ENCODE measurements around the gene SLC25A21. TPM values are rescaled to one million over a fixed set of nuclear protein-coding genes. Genes with fewer than 3 reads are reported as not detected.

Gene SLC25A21
- total RNA-seq, 1 donor from 2014 or later: 2.3 TPM

DNA sequence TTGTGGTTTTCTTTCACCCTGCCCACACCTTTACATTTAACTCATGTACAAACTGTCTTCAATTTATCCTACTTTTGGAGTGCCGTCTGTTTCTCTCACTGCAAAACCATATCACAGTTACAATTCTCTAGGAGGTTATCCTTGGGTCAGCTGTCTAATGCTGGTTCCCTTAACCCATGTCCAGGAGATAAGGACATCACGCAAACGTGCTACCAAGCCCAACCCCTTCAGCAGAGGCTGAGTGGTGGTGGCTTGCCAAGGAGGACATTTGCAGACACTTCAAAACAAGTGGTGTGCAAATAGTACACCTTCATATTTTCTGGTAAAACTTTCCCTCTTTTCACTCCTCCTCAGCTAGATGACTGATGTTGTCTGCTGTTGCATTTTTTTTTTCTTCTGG lies 342.9 kb downstream of the SLC25A21 start:
- H3K36me3 Mint-ChIP-seq: no peaks in the 10 kb centered on the region
- peaks cover 9% of the 10 kb centered on the region for H3K4me1 Mint-ChIP-seq
- peaks cover 40% of the 10 kb centered on the region for H3K27me3 Mint-ChIP-seq (ENCODE audit: low read depth)
- TF ChIP-seq, protein P1, sequence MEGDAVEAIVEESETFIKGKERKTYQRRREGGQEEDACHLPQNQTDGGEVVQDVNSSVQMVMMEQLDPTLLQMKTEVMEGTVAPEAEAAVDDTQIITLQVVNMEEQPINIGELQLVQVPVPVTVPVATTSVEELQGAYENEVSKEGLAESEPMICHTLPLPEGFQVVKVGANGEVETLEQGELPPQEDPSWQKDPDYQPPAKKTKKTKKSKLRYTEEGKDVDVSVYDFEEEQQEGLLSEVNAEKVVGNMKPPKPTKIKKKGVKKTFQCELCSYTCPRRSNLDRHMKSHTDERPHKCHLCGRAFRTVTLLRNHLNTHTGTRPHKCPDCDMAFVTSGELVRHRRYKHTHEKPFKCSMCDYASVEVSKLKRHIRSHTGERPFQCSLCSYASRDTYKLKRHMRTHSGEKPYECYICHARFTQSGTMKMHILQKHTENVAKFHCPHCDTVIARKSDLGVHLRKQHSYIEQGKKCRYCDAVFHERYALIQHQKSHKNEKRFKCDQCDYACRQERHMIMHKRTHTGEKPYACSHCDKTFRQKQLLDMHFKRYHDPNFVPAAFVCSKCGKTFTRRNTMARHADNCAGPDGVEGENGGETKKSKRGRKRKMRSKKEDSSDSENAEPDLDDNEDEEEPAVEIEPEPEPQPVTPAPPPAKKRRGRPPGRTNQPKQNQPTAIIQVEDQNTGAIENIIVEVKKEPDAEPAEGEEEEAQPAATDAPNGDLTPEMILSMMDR (IDR thresholded peaks at IDR 0.05; ENCODE audit: unreplicated experiment): no peak
- no peak overlapping the region for H3K27ac Mint-ChIP-seq
- H3K4me3 Mint-ChIP-seq: no peak overlapping the region
- no peak for DNase-seq (ENCODE audit: low spot score in 2 of 2, unreplicated experiment in 2 of 2)
- H3K9me3 Mint-ChIP-seq: no peaks in the 10 kb centered on the region

DNA sequence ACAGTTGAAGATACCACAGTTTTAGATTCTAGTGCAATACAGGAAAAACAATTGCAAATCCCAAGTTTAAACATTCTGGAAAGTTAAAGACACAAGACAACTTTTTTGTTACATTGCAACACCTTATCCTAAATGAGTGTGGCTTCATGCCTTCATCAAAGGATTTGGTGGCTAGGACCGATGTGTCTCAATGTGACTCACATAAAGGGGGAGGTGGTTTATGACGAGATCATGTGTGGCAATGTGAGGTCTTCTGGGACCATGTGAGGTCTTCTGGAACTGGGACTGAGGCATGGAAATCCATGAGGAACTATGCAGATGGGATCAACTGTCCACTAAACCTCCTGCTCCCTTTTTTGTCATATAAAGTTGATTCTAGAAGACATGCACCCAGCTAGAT lies 344.5 kb downstream of the SLC25A21 start:
- no peak overlapping the region for H3K27ac Mint-ChIP-seq
- no peak overlapping the region for H3K4me3 Mint-ChIP-seq
- no peaks in the 10 kb centered on the region for H3K9me3 Mint-ChIP-seq
- peaks cover 9% of the 10 kb centered on the region for H3K4me1 Mint-ChIP-seq
- no peaks in the 10 kb centered on the region for H3K36me3 Mint-ChIP-seq
- TF ChIP-seq, protein P1 (IDR thresholded peaks at IDR 0.05; ENCODE audit: unreplicated experiment): no peak
- H3K27me3 Mint-ChIP-seq (ENCODE audit: low read depth): peaks cover 31% of the 10 kb centered on the region
- DNase-seq (ENCODE audit: low spot score in 2 of 2, unreplicated experiment in 2 of 2): no peak

DNA sequence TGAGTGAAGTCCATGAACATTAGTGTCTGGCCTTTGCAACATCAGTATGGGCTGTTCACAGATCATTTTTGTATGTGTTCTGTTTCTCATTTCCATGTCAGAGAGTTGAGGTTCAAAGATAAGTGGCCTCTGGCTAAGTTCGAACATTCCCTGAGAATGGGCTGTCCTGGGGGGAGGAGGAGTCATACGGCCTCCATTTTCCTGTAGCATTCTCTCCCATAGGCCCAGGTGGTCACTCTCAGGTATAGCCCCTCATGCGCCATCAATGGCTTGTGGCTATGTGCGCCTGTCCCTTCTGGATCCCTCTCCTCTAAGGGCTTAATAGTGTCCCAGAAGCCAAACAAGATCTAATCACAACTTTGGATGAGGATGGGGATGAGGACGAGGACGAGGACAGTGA lies 345.8 kb downstream of the SLC25A21 start:
- Mint-ChIP-seq H3K27ac (no peak overlapping the region), H3K27me3 (ENCODE audit: low read depth) (peaks cover 28% of the 10 kb centered on the region), H3K9me3 (no peaks in the 10 kb centered on the region), H3K4me3 (no peak overlapping the region), H3K36me3 (no peaks in the 10 kb centered on the region), H3K4me1 (peaks cover 16% of the 10 kb centered on the region)
- TF ChIP-seq, protein P1 (IDR thresholded peaks at IDR 0.05; ENCODE audit: unreplicated experiment): no peak
- DNase-seq (ENCODE audit: low spot score in 2 of 2, unreplicated experiment in 2 of 2): no peak

DNA sequence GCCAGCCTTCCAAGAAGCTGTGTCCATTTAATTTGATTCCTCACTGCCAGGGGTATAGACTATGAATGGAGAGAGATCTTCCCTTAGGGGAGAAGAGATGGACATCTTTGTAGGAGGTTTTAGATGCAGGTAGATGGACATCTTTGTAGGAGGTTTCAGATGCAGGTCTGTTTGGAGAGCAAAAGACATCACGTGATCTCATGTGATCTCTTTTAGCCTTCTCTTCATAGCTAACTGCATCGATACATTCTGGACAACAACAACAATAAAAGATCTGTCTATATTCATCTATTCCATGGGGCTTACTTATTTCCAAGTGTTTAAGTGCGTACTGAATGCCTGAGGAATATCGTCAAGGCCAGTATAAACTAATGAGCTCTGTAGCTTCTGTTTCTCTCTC lies 347.6 kb downstream of the SLC25A21 start:
- Mint-ChIP-seq H3K27me3 (ENCODE audit: low read depth) (peaks cover 28% of the 10 kb centered on the region), H3K4me1 (peaks cover 16% of the 10 kb centered on the region), H3K9me3 (no peaks in the 10 kb centered on the region), H3K4me3 (no peak overlapping the region), H3K27ac (no peak overlapping the region), H3K36me3 (no peaks in the 10 kb centered on the region)
- TF ChIP-seq, protein P1 (IDR thresholded peaks at IDR 0.05; ENCODE audit: unreplicated experiment): no peak
- no peak for DNase-seq (ENCODE audit: low spot score in 2 of 2, unreplicated experiment in 2 of 2)

DNA sequence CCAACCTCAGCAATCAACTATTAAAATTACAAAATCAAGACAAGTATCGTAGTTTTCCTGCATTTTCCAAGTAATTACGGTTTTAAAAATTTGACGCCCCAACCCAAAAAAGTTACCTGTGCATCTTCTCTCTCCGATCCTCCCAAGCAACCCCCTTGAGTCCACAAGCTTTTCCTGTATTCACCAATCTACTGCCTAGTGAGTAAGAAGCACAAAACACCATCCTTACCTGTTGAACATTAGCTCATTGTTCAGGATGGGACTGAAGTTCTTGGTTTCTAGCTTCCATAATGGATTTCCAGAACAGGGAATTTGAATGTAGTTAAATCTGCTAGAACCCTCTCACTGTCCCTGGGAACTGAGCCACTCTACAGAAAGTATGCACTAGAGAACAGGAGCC lies 348.8 kb downstream of the SLC25A21 start:
- TF ChIP-seq, protein P1 (IDR thresholded peaks at IDR 0.05; ENCODE audit: unreplicated experiment): no peak
- DNase-seq (ENCODE audit: low spot score in 2 of 2, unreplicated experiment in 2 of 2): no peak
- H3K36me3 Mint-ChIP-seq: no peaks in the 10 kb centered on the region
- no peak overlapping the region for H3K4me3 Mint-ChIP-seq
- H3K27me3 Mint-ChIP-seq (ENCODE audit: low read depth): peaks cover 18% of the 10 kb centered on the region
- H3K9me3 Mint-ChIP-seq: no peaks in the 10 kb centered on the region
- peaks cover 14% of the 10 kb centered on the region for H3K4me1 Mint-ChIP-seq
- no peak overlapping the region for H3K27ac Mint-ChIP-seq

DNA sequence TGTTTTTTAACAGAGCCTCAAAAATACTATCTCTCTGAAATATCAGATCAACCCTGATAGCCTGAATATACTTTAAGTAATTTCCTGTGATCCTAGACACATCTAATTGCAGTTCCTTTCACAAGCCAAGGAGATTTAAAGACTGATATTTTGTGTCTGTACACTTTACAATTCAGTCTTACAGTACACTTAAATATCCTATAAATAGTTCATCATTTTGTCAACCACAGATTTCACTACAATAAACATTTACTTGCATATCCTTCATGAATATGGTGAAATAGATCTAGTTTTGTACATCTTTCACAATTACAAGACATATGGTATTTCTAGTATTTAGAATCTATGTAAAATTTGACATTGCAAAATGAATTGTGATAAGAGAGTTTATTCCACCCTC lies 349.7 kb downstream of the SLC25A21 start:
- Mint-ChIP-seq H3K4me3 (no peak overlapping the region), H3K27me3 (ENCODE audit: low read depth) (peaks cover 13% of the 10 kb centered on the region), H3K9me3 (no peaks in the 10 kb centered on the region), H3K27ac (no peak overlapping the region), H3K4me1 (peaks cover 15% of the 10 kb centered on the region), H3K36me3 (no peaks in the 10 kb centered on the region)
- TF ChIP-seq, protein P1 (IDR thresholded peaks at IDR 0.05; ENCODE audit: unreplicated experiment): no peak
- no peak for DNase-seq (ENCODE audit: low spot score in 2 of 2, unreplicated experiment in 2 of 2)
